Esophagus (tissue), 2 donors: Measurements from ENCODE around the gene FAT1. TPM values are rescaled to one million over a fixed set of nuclear protein-coding genes. Genes with fewer than 3 reads are reported as not detected.
A peak's percentile ranks its signal among the peaks of the same experiment; 100 is the strongest.
"Not testable (repeated sequence)": the region's sequence is repeated elsewhere in the genome, so short reads cannot be mapped to it uniquely, and the experiment has no call there.

Experiments
- H3K27ac ChIP-seq, 2 donors: one replicate each; pipeline ENCODE4 v1.5.1; 2013; ENCODE audit warnings: low read depth in 2 of 2, mild to moderate bottlenecking in 2 of 2, inconsistent platforms in 1 of 2, low read length in 1 of 2, moderate library complexity in 1 of 2
- H3K27me3 ChIP-seq, 2 donors: one replicate each; pipeline ENCODE4 v1.6.1; 2013; ENCODE audit warnings: low read length in 2 of 2, control low read depth in 1 of 2, mild to moderate bottlenecking in 1 of 2; ENCODE audit not compliant: insufficient read depth in 2 of 2, control insufficient read depth in 1 of 2
- H3K36me3 ChIP-seq, 2 donors: one replicate each; pipeline ENCODE4 v1.6.1; 2013; ENCODE audit warnings: low read length in 1 of 2; ENCODE audit not compliant: control insufficient read depth in 2 of 2, insufficient read depth in 2 of 2
- H3K4me1 ChIP-seq, 2 donors: one replicate each; pipeline ENCODE4 v1.6.1; 2013; ENCODE audit warnings: low read length in 1 of 2; ENCODE audit not compliant: control insufficient read depth in 2 of 2, insufficient read depth in 2 of 2
- H3K4me3 ChIP-seq, 2 donors: one replicate each; pipeline ENCODE4 v1.5.1; 2013; ENCODE audit warnings: low read length in 2 of 2, mild to moderate bottlenecking in 2 of 2, low read depth in 1 of 2, moderate library complexity in 1 of 2
- H3K9me3 ChIP-seq, 2 donors: one replicate each; pipeline ENCODE4 v1.6.1; 2013; ENCODE audit warnings: mild to moderate bottlenecking in 2 of 2, low read depth in 1 of 2, low read length in 1 of 2, moderate library complexity in 1 of 2; ENCODE audit not compliant: control insufficient read depth in 2 of 2, insufficient read depth in 1 of 2
- WGBS, 2 donors: extraction: QIAGEN DNeasy Blood & Tissue Kit; methylation state at CpG; one replicate each; pipeline ENCODE4 v1.1.7; 2013; 5-methylcytosine and 5-hydroxymethylcytosine counted together
- polyA plus RNA-seq, 2 donors: library from polyadenylated mRNA; stranded (reverse); fragments of 200-250 nt; gene quantifications; one replicate each; pipeline ENCODE4 v1.2.3, GENCODE V29; 2013
- donor health status: healthy with polysubstance abuse.
- donor health status: Bipolar disorder and iron deficiency.

FAT1 gene
- polyA plus RNA-seq, 2 donors, result 11.5 to 21.0 TPM

DNA sequence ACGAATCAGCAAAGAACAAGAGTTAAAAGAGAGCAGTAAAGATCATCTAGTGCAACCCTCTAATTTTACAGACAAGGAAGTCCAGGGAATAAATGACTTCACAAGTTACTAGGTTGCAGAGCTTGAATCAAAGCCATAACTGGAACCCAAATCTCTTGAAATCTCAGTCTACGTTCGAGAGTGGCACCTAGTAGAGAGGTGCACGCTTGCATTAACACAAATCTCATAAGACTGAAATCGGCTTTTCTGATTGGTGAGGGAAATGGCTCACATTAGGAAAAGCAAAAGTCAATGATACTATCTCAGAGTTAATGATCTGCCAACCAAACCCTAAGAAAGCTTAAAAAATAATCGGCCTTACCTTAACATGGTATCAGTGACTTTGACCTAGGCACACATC, 43.0 kb downstream of the FAT1 start:
- H3K4me3 ChIP-seq, result no peak overlapping the region
- H3K4me1 ChIP-seq, result no peaks in the 10 kb centered on the region
- H3K9me3 ChIP-seq, result no peaks in the 10 kb centered on the region
- H3K27me3 ChIP-seq, result no peaks in the 10 kb centered on the region
- 76 to 86% methylated on average over 6 of the region's 6 CpGs for WGBS, 2 donors
- H3K36me3 ChIP-seq, result peaks cover 0 to 2% of the 10 kb centered on the region in 2 donors
- H3K27ac ChIP-seq, result no peak overlapping the region

- H3K27me3 ChIP-seq, result no peaks in the 10 kb centered on the region
- H3K9me3 ChIP-seq, result no peaks in the 10 kb centered on the region
- H3K27ac ChIP-seq, result no peak overlapping the region
- peaks cover 0 to 3% of the 10 kb centered on the region in 2 donors for H3K36me3 ChIP-seq
- H3K4me3 ChIP-seq, result no peak overlapping the region
- no peaks in the 10 kb centered on the region for H3K4me1 ChIP-seq
- 32 to 36% methylated on average over 1 of the region's 1 CpG for WGBS, 2 donors
These were observed 47.0 kb downstream of the FAT1 start for GRCh38 chr4:186676531-186677161.

- 34 to 35% methylated on average over 5 of the region's 5 CpGs for WGBS, 2 donors
- Histone ChIP-seq H3K36me3 (peaks cover 0 to 3% of the 10 kb centered on the region in 2 donors), H3K4me1 (no peaks in the 10 kb centered on the region), H3K27me3 (no peaks in the 10 kb centered on the region), H3K27ac (no peak overlapping the region), H3K9me3 (no peaks in the 10 kb centered on the region), H3K4me3 (no peak overlapping the region)
These were observed 53.9 kb downstream of the FAT1 start for GRCh38 chr4:186669735-186670134.

- Histone ChIP-seq H3K27me3 (no peaks in the 10 kb centered on the region), H3K27ac (peak overlapping the region in 1 of 2 donors; percentile 8), H3K4me3 (no peak overlapping the region), H3K9me3 (no peaks in the 10 kb centered on the region), H3K36me3 (peaks cover 0 to 3% of the 10 kb centered on the region in 2 donors), H3K4me1 (no peaks in the 10 kb centered on the region)
- 47 to 56% methylated on average over 21 of the region's 21 CpGs for WGBS, 2 donors
These were observed 54.4 kb downstream of the FAT1 start for GRCh38 chr4:186669159-186669731.

- no peak overlapping the region for H3K4me3 ChIP-seq
- H3K27me3 ChIP-seq, result no peaks in the 10 kb centered on the region
- WGBS, 2 donors, result 55 to 59% methylated on average over 3 of the region's 3 CpGs
- no peak overlapping the region for H3K27ac ChIP-seq
- no peaks in the 10 kb centered on the region for H3K4me1 ChIP-seq
- no peaks in the 10 kb centered on the region for H3K9me3 ChIP-seq
- H3K36me3 ChIP-seq, result no peaks in the 10 kb centered on the region
These were observed 56.9 kb downstream of the FAT1 start for GRCh38 chr4:186666750-186667149.

DNA sequence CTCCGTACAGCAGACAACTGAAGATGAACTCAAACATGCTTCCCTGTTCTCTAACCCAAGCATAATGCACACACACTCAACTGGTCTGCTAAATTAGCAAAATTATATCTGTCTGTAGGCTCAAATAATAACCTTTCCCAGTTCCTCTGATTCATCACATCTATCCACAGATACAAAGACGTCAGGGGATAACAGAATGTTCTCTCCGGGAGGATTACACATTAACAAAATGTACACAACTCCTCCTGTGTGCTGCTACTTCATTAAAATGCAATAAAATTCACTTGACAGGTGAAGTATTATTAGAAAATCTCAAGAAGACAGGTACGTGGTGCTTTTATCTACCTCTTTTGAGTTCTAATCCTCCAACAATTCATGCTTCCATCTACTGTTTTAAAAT, 57.4 kb downstream of the FAT1 start:
- Histone ChIP-seq H3K9me3 (no peaks in the 10 kb centered on the region), H3K27ac (no peak overlapping the region), H3K36me3 (no peaks in the 10 kb centered on the region), H3K4me3 (no peak overlapping the region), H3K4me1 (no peaks in the 10 kb centered on the region), H3K27me3 (no peaks in the 10 kb centered on the region)
- WGBS, 2 donors, result 64 to 72% methylated on average over 4 of the region's 4 CpGs

DNA sequence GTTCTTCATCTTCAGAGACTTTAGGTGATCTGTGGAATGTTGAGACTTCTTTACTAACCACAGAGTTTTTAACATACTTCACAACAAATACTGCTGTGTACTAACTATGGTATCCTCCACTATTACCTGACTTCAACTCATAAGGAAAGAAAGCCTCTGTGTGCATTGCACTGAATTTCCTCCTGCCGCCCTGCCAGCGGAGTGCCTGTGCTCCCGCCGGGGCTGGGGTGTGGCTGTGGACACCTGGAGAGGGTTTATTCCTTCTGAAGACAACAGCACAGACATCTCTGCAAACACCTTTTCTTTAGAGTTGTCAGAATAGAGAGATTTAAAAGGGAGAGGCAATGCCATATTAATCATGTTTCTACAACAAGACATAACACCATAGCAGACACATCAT, 63.3 kb downstream of the FAT1 start:
- peaks cover 0 to 6% of the 10 kb centered on the region in 2 donors for H3K36me3 ChIP-seq
- no peaks in the 10 kb centered on the region for H3K9me3 ChIP-seq
- H3K4me3 ChIP-seq, result no peak overlapping the region
- 92 to 93% methylated on average over 4 of the region's 4 CpGs for WGBS, 2 donors
- no peaks in the 10 kb centered on the region for H3K4me1 ChIP-seq
- no peaks in the 10 kb centered on the region for H3K27me3 ChIP-seq
- no peak overlapping the region for H3K27ac ChIP-seq

DNA sequence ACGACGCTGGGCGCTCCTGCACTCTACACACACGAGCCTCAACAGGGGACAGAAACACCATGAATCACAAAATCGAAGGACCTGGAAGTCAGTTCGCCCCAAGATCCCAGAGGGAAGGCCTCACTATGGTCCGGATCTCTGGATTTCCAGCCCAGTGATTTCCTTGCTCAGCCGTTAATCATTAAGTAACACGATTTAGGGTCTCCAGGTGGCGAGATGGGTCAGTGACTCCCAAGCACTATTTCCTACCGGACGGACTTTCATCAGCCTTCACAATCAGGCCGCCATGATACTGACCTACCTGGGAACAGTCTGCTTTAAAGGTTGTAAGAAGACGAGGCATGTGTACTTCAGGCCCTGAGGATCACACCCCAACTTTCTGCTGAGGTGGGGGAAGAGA, 63.7 kb downstream of the FAT1 start:
- Histone ChIP-seq H3K4me1 (no peaks in the 10 kb centered on the region), H3K36me3 (peaks cover 0 to 6% of the 10 kb centered on the region in 2 donors), H3K9me3 (no peaks in the 10 kb centered on the region), H3K27ac (no peak overlapping the region), H3K27me3 (no peaks in the 10 kb centered on the region), H3K4me3 (no peak overlapping the region)
- WGBS, 2 donors, result 90% methylated on average over 14 of the region's 14 CpGs

DNA sequence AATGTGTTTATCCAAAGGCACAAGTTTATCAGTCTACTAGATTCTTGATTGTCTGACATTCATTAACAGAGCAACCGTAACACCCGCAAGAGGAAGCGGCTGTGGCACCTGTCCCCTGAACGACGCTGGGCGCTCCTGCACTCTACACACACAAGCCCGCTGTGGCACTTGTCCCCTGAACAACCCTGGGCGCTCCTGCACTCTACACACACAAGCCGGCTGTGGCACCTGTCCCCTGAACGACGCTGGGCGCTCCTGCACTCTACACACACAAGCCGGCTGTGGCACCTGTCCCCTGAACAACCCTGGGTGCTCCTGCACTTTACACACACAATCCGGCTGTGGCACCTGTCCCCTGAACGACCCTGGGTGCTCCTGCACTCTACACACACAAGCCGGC, 64.2 kb downstream of the FAT1 start:
- not testable (repeated sequence) for H3K27ac ChIP-seq, H3K4me1 ChIP-seq, H3K4me3 ChIP-seq, H3K27me3 ChIP-seq, H3K36me3 ChIP-seq, H3K9me3 ChIP-seq
- 83 to 91% methylated on average over 16 of the region's 16 CpGs for WGBS, 2 donors

DNA sequence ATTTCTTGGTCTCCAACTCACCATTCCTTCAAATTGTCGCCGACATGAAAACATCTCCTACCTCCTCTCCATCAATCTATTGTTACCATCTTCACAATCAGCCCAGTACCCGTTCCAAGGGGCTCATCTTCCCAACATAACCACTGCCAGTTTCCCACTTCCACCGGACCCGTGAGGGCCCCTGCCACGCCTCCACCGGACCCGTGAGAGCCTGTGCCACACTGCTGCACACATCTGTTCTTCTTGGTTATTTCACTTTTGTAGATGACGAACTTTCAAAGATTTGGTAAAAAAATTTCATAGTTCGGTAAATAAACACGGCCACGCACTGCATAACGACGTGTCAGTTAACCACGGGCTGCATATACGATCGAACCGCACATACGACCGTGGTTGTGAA, 65.0 kb downstream of the FAT1 start:
- Histone ChIP-seq H3K9me3 (no peaks in the 10 kb centered on the region), H3K36me3 (peaks cover 0 to 6% of the 10 kb centered on the region in 2 donors), H3K27ac (no peak overlapping the region), H3K4me3 (no peak overlapping the region), H3K27me3 (no peaks in the 10 kb centered on the region), H3K4me1 (no peaks in the 10 kb centered on the region)
- 92 to 93% methylated on average over 20 of the region's 20 CpGs for WGBS, 2 donors
